RWPE1 (cell line): Measurements from ENCODE around the gene TMEM234.

ENCODE experiments used
- CTCF ChIA-PET: fragments of 350-600 bp; sonication (Branson Sonifier 250); formaldehyde crosslinking; extraction: SDS; loops from one replicate; lab custom pipeline; 2021; lab: Yijun Ruan, JAX
- POLR2A ChIA-PET: fragments of 400-600 bp; formaldehyde crosslinking; extraction: SDS; loops from one replicate; lab custom pipeline; 2020; ENCODE audit warnings: antibody characterized with exemption; ENCODE audit not compliant: low non-redundant PET; lab: Yijun Ruan, JAX
- DNase-seq: peaks from one replicate; pipeline ENCODE4 v3.0.0; 2012; ENCODE audit warnings: low spot score
- H3K27ac ChIP-seq: fragments of 450-650 bp; 2 replicates; pipeline ENCODE4 v1.5.1; 2017
- CTCF ChIP-seq: fragments of 450-650 bp; conservative IDR thresholded peaks from 2 replicates; pipeline ENCODE4 v1.5.1; 2017; ENCODE audit warnings: low read depth, mild to moderate bottlenecking

TMEM234 gene

GRCh38 chr1:32240140-32240951 is 18.2 kb upstream of the TMEM234 start:
- TF ChIP-seq CTCF = peak; percentile 22; the same call in 1 of the 2 replicates
- H3K27ac ChIP-seq = peak overlapping the region; percentile 63
- peak; percentile 57 for DNase-seq
- CTCF ChIA-PET = interaction anchor here (0.5 to 2.1 kb wide), 11 partner anchors 9 to 112 kb away, joined by 3 to 18 read pairs (median 3); no protein-coding TSS in a partner anchor
- POLR2A ChIA-PET = interaction anchor here (0.6 kb wide), 1 partner anchor 27 kb away, joined by 4 read pairs; no protein-coding TSS in a partner anchor

- peak overlapping the region; percentile 63 for H3K27ac ChIP-seq
- POLR2A ChIA-PET = no interaction called here
Observed at GRCh38 chr1:32239790-32240139, 17.6 kb upstream of the TMEM234 start.

GRCh38 chr1:32239337-32239736 is 17.2 kb upstream of the TMEM234 start:
- no peak for TF ChIP-seq CTCF
- DNase-seq = no peak
- CTCF ChIA-PET = interaction anchor here (1.1 to 1.2 kb wide), 2 partner anchors 13 to 77 kb away, joined by 3 read pairs; no protein-coding TSS in a partner anchor
- H3K27ac ChIP-seq = peak overlapping the region; percentile 63
- POLR2A ChIA-PET = no interaction called here

More at GRCh38 chr1:32239790-32240139, 17.6 kb upstream of the TMEM234 start:
- CTCF ChIA-PET = interaction anchor here (0.5 to 2.1 kb wide), 6 partner anchors 8 to 82 kb away, joined by 3 to 18 read pairs (median 3); no protein-coding TSS in a partner anchor
- DNase-seq = no peak
- no peak for TF ChIP-seq CTCF

GRCh38 chr1:32234792-32235191 is 12.6 kb upstream of the TMEM234 start:
- CTCF ChIA-PET = no interaction called here
- no peak for TF ChIP-seq CTCF
- POLR2A ChIA-PET = interaction anchor here (0.6 kb wide), 1 partner anchor 13 kb away, joined by 3 read pairs; the partner anchor contains the start of genes EIF3I and TMEM234
- DNase-seq = no peak
- H3K27ac ChIP-seq = peak overlapping the region; percentile 77

- DNase-seq = no peak
- CTCF ChIA-PET = interaction anchor here (1.0 kb wide), 1 partner anchor 16 kb away, joined by 3 read pairs; no protein-coding TSS in a partner anchor
- peak overlapping the region; percentile 65 for H3K27ac ChIP-seq
- POLR2A ChIA-PET = interaction anchor here (0.8 kb wide), 1 partner anchor 9 kb away, joined by 3 read pairs; no protein-coding TSS in a partner anchor
- TF ChIP-seq CTCF = no peak
Observed at GRCh38 chr1:32232558-32233304, 10.6 kb upstream of the TMEM234 start.
